CD4-positive, CD25-positive, alpha-beta regulatory T cell (primary cell): ENCODE results near the gene PRDX5. TPM values are rescaled to one million over a fixed set of nuclear protein-coding genes. Genes with fewer than 3 reads are reported as not detected.

Experiments
- polyA plus RNA-seq, 4 donors: library from polyadenylated mRNA; unstranded; fragments of 300-500 nt; fragmentation: Illumina TruSeq; gene quantifications; one replicate each; pipeline ENCODE4 v1.2.3, GENCODE V29; 2021
- total RNA-seq: library from RNA; stranded (reverse); gene quantifications from one replicate; pipeline ENCODE4 v1.2.3, GENCODE V29; 2022

PRDX5 gene
- total and polyA plus RNA-seq, 5 donors from 2014 or later, result 40.1 to 217 (median 181) TPM

Other genes starting within 250 kb of the PRDX5 start
- 5.6 TPM for gene MACROD1, start 152.0 kb upstream of the PRDX5 start, total RNA-seq
- gene MACROD1, start 152.0 kb upstream of the PRDX5 start, polyA plus RNA-seq, result 10 to 100 TPM in 1 of 4 donors, 1 to 10 TPM in 3; 5.3 to 12.7 (median 7.0) TPM
- 57.8 TPM for gene STIP1, start 131.9 kb upstream of the PRDX5 start, total RNA-seq
- 10 to 100 TPM; 62.8 to 72.3 (median 64.8) TPM for gene STIP1, start 131.9 kb upstream of the PRDX5 start, polyA plus RNA-seq
- gene FERMT3, start 111.4 kb upstream of the PRDX5 start, total RNA-seq, result 156 TPM
- gene FERMT3, start 111.4 kb upstream of the PRDX5 start, polyA plus RNA-seq, result 100 to 1,000 TPM; 151 to 183 (median 175) TPM
- gene TRPT1, start 91.9 kb upstream of the PRDX5 start, total RNA-seq, result 14.6 TPM
- gene TRPT1, start 91.9 kb upstream of the PRDX5 start, polyA plus RNA-seq, result 10 to 100 TPM; 33.2 to 37.0 (median 35.3) TPM
- 43.1 TPM for gene NUDT22, start 91.8 kb upstream of the PRDX5 start, total RNA-seq
- 10 to 100 TPM; 35.8 to 46.9 (median 40.7) TPM for gene NUDT22, start 91.8 kb upstream of the PRDX5 start, polyA plus RNA-seq
- 41.9 TPM for gene DNAJC4, start 87.6 kb upstream of the PRDX5 start, total RNA-seq
- gene DNAJC4, start 87.6 kb upstream of the PRDX5 start, polyA plus RNA-seq, result 10 to 100 TPM; 18.1 to 22.8 (median 20.4) TPM
- 19.6 TPM for gene VEGFB, start 83.5 kb upstream of the PRDX5 start, total RNA-seq
- gene VEGFB, start 83.5 kb upstream of the PRDX5 start, polyA plus RNA-seq, result 1 to 10 TPM; 6.5 to 8.6 (median 8.0) TPM
- 21.1 TPM for gene FKBP2, start 77.0 kb upstream of the PRDX5 start, total RNA-seq
- gene FKBP2, start 77.0 kb upstream of the PRDX5 start, polyA plus RNA-seq, result 10 to 100 TPM; 36.8 to 47.8 (median 43.2) TPM
- 22.4 TPM for gene PPP1R14B, start 71.2 kb upstream of the PRDX5 start, total RNA-seq
- gene PPP1R14B, start 71.2 kb upstream of the PRDX5 start, polyA plus RNA-seq, result 10 to 100 TPM; 23.0 to 37.6 (median 29.4) TPM
- 3.6 TPM for gene PLCB3, start 66.6 kb upstream of the PRDX5 start, total RNA-seq
- under 1 TPM; 0.10 to 0.40 (median 0.25) TPM for gene PLCB3, start 66.6 kb upstream of the PRDX5 start, polyA plus RNA-seq
- 25.7 TPM for gene BAD, start 33.5 kb upstream of the PRDX5 start, total RNA-seq
- 10 to 100 TPM; 39.9 to 50.4 (median 46.3) TPM for gene BAD, start 33.5 kb upstream of the PRDX5 start, polyA plus RNA-seq
- 26.0 TPM for gene GPR137, start 32.3 kb upstream of the PRDX5 start, total RNA-seq
- 1 to 10 TPM; 4.1 to 8.1 (median 5.8) TPM for gene GPR137, start 32.3 kb upstream of the PRDX5 start, polyA plus RNA-seq
- gene KCNK4, start 26.8 kb upstream of the PRDX5 start, total RNA-seq, result not detected
- gene KCNK4, start 26.8 kb upstream of the PRDX5 start, polyA plus RNA-seq, result not detected
- not detected for gene CATSPERZ, start 17.8 kb upstream of the PRDX5 start, total RNA-seq
- gene CATSPERZ, start 17.8 kb upstream of the PRDX5 start, polyA plus RNA-seq, result not detected
- gene ESRRA, start 12.6 kb upstream of the PRDX5 start, total RNA-seq, result 28.6 TPM
- 1 to 10 TPM; 6.0 to 7.4 (median 6.4) TPM for gene ESRRA, start 12.6 kb upstream of the PRDX5 start, polyA plus RNA-seq
- gene TRMT112, start 562 bp upstream of the PRDX5 start, total RNA-seq, result 95.6 TPM
- gene TRMT112, start 562 bp upstream of the PRDX5 start, polyA plus RNA-seq, result 100 to 1,000 TPM; 418 to 512 (median 480) TPM
- 144 TPM for gene CCDC88B, start 22.1 kb downstream of the PRDX5 start, total RNA-seq
- 10 to 100 TPM in 2 of 4 donors, 1 to 10 TPM in 2; 7.4 to 11.7 (median 9.7) TPM for gene CCDC88B, start 22.1 kb downstream of the PRDX5 start, polyA plus RNA-seq
- gene RPS6KA4, start 41.0 kb downstream of the PRDX5 start, total RNA-seq, result 32.7 TPM
- 10 to 100 TPM in 2 of 4 donors, 1 to 10 TPM in 2; 6.3 to 14.6 (median 11.1) TPM for gene RPS6KA4, start 41.0 kb downstream of the PRDX5 start, polyA plus RNA-seq
- not detected for gene SLC22A11, start 237.8 kb downstream of the PRDX5 start, total RNA-seq
- not detected for gene SLC22A11, start 237.8 kb downstream of the PRDX5 start, polyA plus RNA-seq